ENCODE data around the gene KCNV2. TPM values are rescaled to one million over a fixed set of nuclear protein-coding genes. Genes with fewer than 3 reads are reported as not detected.
"Not testable (repeated sequence)": the region's sequence is repeated elsewhere in the genome, so short reads cannot be mapped to it uniquely, and the experiment has no call there.

The KCNV2 gene
- total and polyA plus RNA-seq, 2 donors (not counting 1 experiment from before 2014, with no cell fraction given) = not detected

DNA sequence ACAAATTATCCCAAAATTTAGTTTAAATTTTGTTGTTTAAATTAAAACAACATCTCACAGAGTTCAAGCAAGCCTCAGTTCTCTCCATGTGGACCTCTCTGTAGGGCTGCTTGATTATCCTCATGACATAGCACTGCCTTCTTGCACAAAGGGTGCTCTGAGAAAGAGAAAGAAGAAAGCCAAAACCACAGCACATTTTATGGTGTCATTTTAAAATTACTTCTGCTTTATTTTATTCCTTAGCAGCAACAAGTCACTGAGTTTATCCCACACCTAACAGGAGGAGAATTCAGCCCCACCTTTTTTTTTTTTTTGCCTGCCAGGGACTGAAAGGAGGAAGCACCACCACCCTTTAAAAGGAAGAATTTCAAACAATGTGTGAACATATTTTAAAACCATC, 12.8 kb upstream of the KCNV2 start:
- intact Hi-C loops (cut with micrococcal nuclease) = no loop called here
- H3K27me3 ChIP-seq (replicated peaks in 1 of 4; ENCODE audit: control extremely low read depth in 1 of 4, control insufficient read depth in 3 of 4, insufficient read depth in 4 of 4, low read length in 3 of 4) = no peaks in the 10 kb centered on the region
- H3K27me3 Mint-ChIP-seq = no peaks in the 10 kb centered on the region
- no peaks in the 10 kb centered on the region for H3K4me1 ChIP-seq (ENCODE audit: control insufficient read depth in 2 of 2, insufficient read depth in 2 of 2, low read length in 2 of 2)
- ChIA-PET POLR2A (no interaction called here), CTCF (no interaction called here)
- H3K9me3 Mint-ChIP-seq (ENCODE audit: insufficient read depth) = no peaks in the 10 kb centered on the region
- ATAC-seq (ENCODE audit: low read depth) = no peak
- no peak for DNase-seq
- no peak overlapping the region for H3K27ac ChIP-seq (ENCODE audit: low read length in 2 of 2)
- H3K4me3 Mint-ChIP-seq = no peak overlapping the region
- no peak overlapping the region for H2AFZ ChIP-seq (ENCODE audit: insufficient read depth, low read depth, low read length, poor library complexity, severe bottlenecking)
- H3K79me2 ChIP-seq (ENCODE audit: control insufficient read depth, insufficient read depth, low read length) = no peaks in the 10 kb centered on the region
- no peaks in the 10 kb centered on the region for H3K36me3 ChIP-seq (replicated peaks in 1 of 2; ENCODE audit: control extremely low read depth in 1 of 2, control insufficient read depth in 1 of 2, extremely low read depth in 1 of 2, insufficient read depth in 2 of 2, low read length in 1 of 2)
- H4K20me1 ChIP-seq (ENCODE audit: control insufficient read depth, insufficient read depth, low read length, poor library complexity, severe bottlenecking) = no peaks in the 10 kb centered on the region
- H3K9me3 ChIP-seq (ENCODE audit: control extremely low read depth in 1 of 3, control insufficient read depth in 2 of 3, insufficient read depth in 1 of 3, low read length in 2 of 3) = no peaks in the 10 kb centered on the region
- no peak overlapping the region for H3K9ac ChIP-seq (ENCODE audit: low read length)
- TF ChIP-seq, protein P1, sequence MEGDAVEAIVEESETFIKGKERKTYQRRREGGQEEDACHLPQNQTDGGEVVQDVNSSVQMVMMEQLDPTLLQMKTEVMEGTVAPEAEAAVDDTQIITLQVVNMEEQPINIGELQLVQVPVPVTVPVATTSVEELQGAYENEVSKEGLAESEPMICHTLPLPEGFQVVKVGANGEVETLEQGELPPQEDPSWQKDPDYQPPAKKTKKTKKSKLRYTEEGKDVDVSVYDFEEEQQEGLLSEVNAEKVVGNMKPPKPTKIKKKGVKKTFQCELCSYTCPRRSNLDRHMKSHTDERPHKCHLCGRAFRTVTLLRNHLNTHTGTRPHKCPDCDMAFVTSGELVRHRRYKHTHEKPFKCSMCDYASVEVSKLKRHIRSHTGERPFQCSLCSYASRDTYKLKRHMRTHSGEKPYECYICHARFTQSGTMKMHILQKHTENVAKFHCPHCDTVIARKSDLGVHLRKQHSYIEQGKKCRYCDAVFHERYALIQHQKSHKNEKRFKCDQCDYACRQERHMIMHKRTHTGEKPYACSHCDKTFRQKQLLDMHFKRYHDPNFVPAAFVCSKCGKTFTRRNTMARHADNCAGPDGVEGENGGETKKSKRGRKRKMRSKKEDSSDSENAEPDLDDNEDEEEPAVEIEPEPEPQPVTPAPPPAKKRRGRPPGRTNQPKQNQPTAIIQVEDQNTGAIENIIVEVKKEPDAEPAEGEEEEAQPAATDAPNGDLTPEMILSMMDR (IDR thresholded peaks at IDR 0.05) = no peak
- no peak for TF ChIP-seq EZH2 (IDR thresholded peaks at IDR 0.05; ENCODE audit: borderline replicate concordance, insufficient read depth, low read depth, low read length, poor library complexity, severe bottlenecking)
- no peak overlapping the region for H3K4me3 ChIP-seq (ENCODE audit: control extremely low read depth in 1 of 5, extremely low read depth in 1 of 5, insufficient read depth in 1 of 5, low read depth in 2 of 5, low read length in 4 of 5)
- H3K27ac Mint-ChIP-seq = no peak overlapping the region
- H3K4me1 Mint-ChIP-seq = no peaks in the 10 kb centered on the region
- H3K4me2 ChIP-seq (replicated peaks; ENCODE audit: low read depth, low read length, poor library complexity, severe bottlenecking) = no peak overlapping the region

DNA sequence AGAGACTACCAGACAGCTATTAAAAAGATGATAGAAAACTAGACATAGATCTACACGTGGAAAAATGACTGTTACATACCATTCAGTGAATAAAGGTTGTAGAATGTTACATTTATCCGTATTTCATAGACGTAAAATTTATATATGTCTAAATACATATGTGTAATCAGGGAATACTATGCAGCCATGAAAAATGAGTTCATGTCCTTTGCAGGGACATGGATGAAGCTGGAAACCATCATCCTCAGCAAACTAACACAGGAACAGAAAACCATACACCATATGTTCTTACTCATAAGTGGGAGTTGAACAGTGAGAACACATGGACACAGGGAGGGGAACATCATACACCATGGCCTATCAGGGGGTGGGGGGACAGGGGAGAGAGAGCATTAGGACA, 10.1 kb upstream of the KCNV2 start:
- H3K4me1 ChIP-seq (ENCODE audit: control insufficient read depth in 2 of 2, insufficient read depth in 2 of 2, low read length in 2 of 2); H3K9ac ChIP-seq (ENCODE audit: low read length); CTCF ChIA-PET; H4K20me1 ChIP-seq (ENCODE audit: control insufficient read depth, insufficient read depth, low read length, poor library complexity, severe bottlenecking); H3K27me3 Mint-ChIP-seq; H3K9me3 Mint-ChIP-seq (ENCODE audit: insufficient read depth); H3K27me3 ChIP-seq (replicated peaks in 1 of 4; ENCODE audit: control extremely low read depth in 1 of 4, control insufficient read depth in 3 of 4, insufficient read depth in 4 of 4, low read length in 3 of 4); H3K4me1 Mint-ChIP-seq; H3K36me3 ChIP-seq (replicated peaks in 1 of 2; ENCODE audit: control extremely low read depth in 1 of 2, control insufficient read depth in 1 of 2, extremely low read depth in 1 of 2, insufficient read depth in 2 of 2, low read length in 1 of 2); intact Hi-C loops (cut with micrococcal nuclease); H3K4me2 ChIP-seq (replicated peaks; ENCODE audit: low read depth, low read length, poor library complexity, severe bottlenecking); H3K27ac Mint-ChIP-seq; H3K4me3 ChIP-seq (ENCODE audit: control extremely low read depth in 1 of 5, extremely low read depth in 1 of 5, insufficient read depth in 1 of 5, low read depth in 2 of 5, low read length in 4 of 5); H3K79me2 ChIP-seq (ENCODE audit: control insufficient read depth, insufficient read depth, low read length); H2AFZ ChIP-seq (ENCODE audit: insufficient read depth, low read depth, low read length, poor library complexity, severe bottlenecking); DNase-seq; H3K27ac ChIP-seq (ENCODE audit: low read length in 2 of 2); H3K4me3 Mint-ChIP-seq; POLR2A ChIA-PET; ATAC-seq (ENCODE audit: low read depth); H3K9me3 ChIP-seq (ENCODE audit: control extremely low read depth in 1 of 3, control insufficient read depth in 2 of 3, insufficient read depth in 1 of 3, low read length in 2 of 3): not testable (repeated sequence)
- no CpG with 5 or more reads among the region's 3 CpGs for WGBS (ENCODE audit: insufficient coverage)

All from B cell (primary cell).